ENCODE data around the gene ATG12.

ATG12 gene

DNA sequence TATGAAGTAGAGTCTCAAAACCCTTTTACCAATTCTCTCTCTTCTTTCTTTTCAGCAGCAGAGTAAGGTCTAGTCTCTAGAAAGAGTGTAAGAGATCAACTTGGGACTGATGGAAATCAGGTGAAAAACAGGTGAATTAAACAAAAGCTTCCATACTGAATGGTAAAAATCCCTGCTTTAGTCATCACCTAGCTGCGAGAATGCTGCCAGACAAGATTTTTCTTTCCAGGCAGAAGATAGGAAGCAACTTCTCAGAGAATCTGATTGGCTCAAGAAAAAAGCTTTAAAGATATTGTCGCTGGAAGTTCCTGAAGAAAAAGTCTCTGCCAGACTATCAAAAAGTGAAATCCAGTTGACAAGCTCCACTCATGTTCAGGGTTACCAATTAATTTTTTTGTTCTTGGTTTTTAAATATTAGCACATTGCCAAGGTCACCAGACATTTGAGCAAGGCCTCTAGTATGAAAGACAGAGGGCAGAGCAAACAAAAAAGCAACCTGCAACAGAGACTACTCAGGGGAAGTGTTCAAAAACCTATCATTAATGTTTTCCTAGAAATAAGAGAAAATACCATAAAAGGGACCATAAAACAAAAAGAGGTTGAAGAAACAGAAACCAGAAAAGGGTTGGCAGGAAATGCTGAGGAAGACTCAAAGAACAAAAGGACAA, 34.2 kb downstream of the ATG12 start:
- DNase-seq (ENCODE audit: low spot score), result no peak

GRCh38 chr5:115801984-115802383, 39.4 kb downstream of the ATG12 start:
- DNase-seq (ENCODE audit: low spot score), result no peak

DNA sequence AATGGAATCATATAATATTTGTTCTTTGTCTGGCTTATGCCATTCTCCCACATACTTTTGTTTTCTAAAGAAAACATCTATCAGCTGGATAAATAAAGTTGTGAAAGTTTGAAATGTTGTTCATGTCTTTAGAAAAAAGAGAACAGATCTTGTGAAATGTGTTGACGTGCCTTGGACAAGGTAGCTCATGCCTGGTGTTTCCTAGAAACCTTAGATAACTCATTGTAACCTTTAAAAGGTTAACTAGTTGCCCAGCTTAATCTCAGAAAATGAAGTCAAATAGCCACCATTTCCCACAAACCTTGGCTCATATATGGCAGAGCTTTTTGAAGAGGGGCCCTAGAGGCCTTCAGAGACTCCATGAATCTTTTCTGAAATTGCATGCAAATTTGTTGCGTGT, 40.2 kb downstream of the ATG12 start:
- DNase-seq (ENCODE audit: low spot score), result no peak

DNA sequence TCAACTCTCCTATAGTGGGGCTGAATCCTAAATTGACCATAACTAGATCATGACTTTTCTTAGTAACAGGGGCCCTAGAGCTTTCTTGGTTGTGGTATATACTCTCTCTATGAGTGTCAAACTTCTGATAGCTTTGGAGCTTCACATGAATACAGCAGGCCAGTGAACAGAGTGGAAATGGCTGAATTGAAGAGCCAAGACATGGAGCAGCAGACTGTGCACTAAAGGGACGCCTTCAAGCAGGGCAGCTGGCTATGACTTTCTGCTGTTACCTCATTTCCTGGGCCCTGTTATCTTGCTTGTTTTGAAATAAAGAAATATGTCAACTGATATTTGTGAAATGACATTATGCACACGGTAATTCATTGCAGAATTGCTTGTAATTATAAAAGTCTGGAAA, 41.3 kb downstream of the ATG12 start:
- DNase-seq (ENCODE audit: low spot score), result no peak

- DNase-seq (ENCODE audit: low spot score), result no peak
These were observed 43.1 kb downstream of the ATG12 start for GRCh38 chr5:115798252-115798651.

GRCh38 chr5:115796656-115797055, 44.7 kb downstream of the ATG12 start:
- no peak for DNase-seq (ENCODE audit: low spot score)

GRCh38 chr5:115795700-115796099, 45.7 kb downstream of the ATG12 start:
- no peak for DNase-seq (ENCODE audit: low spot score)

- no peak for DNase-seq (ENCODE audit: low spot score)
These were observed 52.9 kb downstream of the ATG12 start for GRCh38 chr5:115788440-115788839.

GRCh38 chr5:115787426-115787825, 53.9 kb downstream of the ATG12 start:
- no peak for DNase-seq (ENCODE audit: low spot score)

GRCh38 chr5:115785381-115786065, 55.8 kb downstream of the ATG12 start:
- DNase-seq (ENCODE audit: low spot score), result no peak

DNA sequence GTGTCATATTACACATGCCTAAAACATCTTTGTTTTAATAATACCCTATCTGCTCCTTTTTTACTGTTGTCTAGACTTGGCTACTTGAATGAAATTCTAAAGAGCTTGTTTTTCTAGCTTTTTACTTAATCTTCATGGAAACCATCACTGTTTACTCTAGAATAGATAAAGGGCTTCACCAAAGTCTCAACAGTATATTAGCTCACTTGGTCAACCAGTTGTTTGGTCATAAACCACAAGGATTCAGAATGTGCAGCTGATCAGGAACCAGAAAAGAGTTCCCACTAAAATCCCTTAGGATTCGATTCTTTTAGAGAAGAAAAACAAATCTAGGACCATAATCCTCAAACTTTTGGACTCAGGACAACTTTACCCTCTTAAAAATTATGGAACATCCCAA, 62.9 kb downstream of the ATG12 start:
- no peak for DNase-seq (ENCODE audit: low spot score)

Data from hepatic stellate cell (primary cell).